ENCODE measurements around the gene NAPEPLD.
"Not testable (repeated sequence)": the region's sequence is repeated elsewhere in the genome, so short reads cannot be mapped to it uniquely, and the experiment has no call there.

The NAPEPLD gene

DNA sequence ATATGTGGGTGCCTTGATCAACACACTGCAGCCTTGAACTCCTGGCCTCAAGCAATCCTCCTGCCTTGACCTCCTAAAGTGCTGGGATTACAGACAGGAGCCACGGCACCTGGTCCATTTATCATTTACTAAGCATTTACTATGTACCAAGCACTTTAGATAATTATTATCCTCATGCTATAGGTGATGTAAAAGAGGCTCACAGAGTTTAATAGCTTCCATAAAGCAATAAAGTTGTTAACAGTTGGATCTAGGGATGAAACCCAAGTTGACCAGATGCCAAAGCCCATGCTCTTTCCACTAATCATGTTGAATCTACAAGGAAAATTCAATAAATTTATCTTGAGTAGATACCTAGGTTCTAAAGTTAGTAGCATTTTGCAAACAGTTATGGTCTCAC lies 5.0 kb downstream of the NAPEPLD start:
- DNase-seq: no peak

GRCh38 chr7:103142494-103142893 lies 6.4 kb downstream of the NAPEPLD start:
- no peak for DNase-seq

GRCh38 chr7:103141753-103142404 lies 7.0 kb downstream of the NAPEPLD start:
- DNase-seq: no peak

- DNase-seq: no peak
These were observed 8.2 kb downstream of the NAPEPLD start for GRCh38 chr7:103140685-103141084.

DNA sequence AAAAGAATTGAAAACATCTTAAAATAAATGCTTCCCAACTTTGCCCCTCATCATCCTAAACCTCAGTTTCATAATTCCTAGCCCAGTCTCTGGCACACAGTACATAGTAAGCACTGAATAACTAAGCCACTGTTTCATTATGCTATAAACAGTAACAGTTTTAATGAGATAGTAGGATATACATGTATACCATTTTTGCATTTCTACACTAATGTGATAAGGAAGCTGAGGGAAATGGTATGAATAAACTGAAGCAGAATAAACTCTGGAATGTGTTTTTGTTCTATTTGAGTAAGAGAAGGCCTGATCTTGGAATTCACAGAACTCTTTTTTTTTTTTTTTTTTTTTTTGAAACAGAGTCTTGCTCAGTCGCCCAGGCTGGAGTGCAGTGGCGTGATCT lies 8.8 kb downstream of the NAPEPLD start:
- no peak for DNase-seq

DNA sequence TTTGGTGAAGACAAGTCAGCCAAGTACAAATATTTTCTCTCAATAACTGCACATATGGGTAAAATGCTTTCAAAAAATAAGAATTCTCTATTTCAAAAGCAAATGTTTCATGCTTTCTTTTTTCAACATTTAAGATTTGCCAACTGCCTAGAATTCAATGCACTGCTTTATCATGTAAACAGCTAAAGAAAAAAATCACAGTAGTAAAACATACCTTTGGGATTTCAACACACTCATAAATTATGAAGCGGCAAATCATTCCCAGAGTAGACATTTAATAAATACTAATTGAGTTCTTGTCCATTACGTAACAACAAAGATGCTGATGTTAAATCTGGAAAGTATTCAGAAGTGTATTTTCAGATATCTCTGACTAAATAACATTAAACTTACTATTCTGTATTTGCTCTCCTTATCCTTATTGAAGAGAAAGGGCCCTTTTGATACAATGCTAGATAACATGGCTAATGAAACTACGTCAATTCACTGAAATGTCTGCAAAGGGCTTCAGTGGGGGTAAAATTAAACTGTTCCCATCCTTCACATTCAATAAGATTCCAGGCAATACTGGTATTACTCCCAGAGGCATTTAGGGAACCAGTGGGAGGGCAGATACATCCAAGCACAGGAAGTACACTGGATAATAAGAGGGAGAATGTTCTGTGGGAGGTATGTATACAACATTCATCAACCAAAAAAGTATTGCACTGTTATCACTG lies 13.9 kb downstream of the NAPEPLD start:
- DNase-seq: no peak

DNA sequence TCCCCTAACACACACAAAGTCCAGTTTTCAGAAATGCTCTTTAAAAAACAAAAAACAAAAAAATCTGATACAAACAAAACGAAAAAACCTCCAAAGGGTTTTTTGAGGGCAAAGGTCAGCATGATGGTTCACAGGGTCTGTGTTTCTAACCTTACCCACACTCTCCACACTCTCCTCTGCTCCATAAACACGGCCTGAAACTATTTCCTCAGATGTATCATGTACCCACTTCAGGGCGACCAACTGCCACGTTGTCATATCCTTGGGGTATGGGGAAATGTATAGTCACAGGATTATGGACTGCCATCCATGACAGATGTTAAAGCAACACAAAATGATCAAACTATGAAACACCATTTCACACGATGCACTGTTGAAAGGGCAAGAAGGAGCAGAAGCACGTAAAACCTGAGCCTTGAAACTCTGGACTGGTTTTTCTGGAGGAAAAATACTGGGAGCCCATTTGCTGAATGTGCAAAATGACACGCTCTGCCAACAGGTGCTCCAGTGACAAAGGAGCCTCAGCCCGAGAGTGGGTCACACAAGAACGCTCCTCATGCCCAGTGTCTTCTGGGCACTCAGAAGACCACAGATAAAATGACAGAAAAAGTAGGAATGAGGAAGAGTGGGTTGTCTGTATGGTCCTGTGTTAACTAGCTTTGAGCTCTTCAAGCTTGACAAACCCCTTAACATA lies 15.8 kb downstream of the NAPEPLD start:
- no peak for DNase-seq

DNA sequence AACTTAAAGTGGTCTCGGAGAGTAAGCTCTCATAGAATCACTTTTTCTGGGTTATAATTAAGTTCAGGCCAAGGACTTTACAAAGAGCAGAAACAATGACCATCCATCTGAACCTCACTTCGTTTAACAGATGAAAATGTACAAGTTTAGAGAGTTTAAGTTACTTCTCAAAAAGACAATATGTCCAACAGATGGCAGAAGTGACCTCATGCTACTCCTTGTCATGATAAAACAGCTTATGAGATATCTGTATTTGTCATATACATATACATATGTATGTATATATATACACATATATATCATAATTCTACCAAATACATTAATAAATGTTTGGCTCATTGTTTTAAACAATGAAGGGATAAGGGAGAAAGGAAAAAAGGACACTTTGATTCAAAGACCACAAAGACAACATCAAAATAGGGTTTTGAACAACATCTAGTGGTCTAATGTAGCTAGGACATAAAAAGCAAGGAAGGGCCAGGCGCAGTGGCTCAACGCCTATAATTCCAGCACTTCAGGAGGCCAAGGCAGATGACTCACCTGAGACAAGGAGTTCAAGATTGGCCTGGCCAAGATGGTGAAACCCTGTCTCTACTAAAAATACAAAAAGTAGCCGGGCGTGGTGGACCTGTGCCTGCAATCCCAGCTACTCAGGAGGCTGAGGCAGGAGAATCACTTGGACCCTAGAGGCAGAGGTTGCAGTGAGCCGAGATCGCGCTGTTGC lies 17.8 kb downstream of the NAPEPLD start:
- no peak for DNase-seq

DNA sequence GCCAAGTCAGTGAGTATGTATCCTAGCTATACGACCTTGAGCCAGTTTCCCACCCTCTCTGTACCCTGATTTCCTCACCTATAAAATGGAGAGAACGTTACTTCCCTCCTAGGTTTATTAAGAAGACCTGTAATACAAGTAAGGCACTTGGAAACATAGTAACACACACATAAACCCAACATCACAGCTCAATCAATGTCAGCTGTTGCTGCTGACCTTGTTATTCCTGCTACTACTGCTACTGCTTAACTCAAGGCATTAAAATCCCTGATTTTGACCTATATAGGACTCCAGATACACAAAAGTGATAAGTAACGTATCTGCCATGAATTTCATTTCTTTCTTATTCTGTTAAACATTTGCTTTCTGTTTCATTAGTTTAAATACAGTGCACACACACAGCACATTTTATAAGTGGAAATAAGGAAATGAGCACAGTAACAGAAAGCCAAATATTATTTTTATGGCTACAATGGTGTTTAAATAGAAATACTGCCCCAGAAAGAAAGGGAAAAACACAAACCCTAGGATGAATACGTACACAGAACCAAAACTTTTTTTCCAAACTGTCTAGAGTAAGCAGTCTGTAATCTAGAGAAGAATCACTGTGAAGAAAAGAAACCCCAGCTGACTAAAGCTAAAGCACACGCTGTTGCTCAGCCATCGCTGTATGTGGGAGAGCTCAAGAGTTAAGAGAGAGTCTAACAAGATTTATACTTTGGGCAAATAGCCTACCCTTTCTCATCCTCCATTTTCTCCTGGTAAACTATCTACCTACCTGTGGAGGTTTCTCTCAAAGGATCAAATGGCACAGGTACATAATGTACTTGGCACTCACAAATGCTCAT lies 19.0 kb downstream of the NAPEPLD start:
- DNase-seq: no peak

GRCh38 chr7:103127006-103127405 lies 21.9 kb downstream of the NAPEPLD start:
- no peak for DNase-seq

GRCh38 chr7:103124429-103124979 lies 24.4 kb downstream of the NAPEPLD start:
- DNase-seq: no peak

DNA sequence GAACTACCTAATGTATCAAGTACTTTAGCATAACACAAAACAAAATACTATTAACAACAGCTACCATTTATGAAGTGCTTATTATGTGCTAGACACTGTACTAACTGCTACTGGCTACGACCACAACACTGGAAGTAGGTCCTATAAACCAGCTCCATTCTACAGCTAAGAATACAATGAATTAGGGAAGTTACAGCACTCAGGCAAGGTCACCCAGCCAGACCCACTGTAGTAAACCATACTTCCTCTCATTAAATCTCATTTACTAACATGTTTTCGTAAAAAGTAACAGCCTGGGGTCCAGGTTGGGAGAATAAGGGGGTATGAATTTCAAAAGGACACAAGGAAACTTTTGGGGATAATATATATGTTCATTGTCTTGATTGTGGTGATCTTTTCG lies 25.4 kb downstream of the NAPEPLD start:
- DNase-seq: no peak

- DNase-seq: no peak
These were observed 27.3 kb downstream of the NAPEPLD start for GRCh38 chr7:103121641-103122040.

DNA sequence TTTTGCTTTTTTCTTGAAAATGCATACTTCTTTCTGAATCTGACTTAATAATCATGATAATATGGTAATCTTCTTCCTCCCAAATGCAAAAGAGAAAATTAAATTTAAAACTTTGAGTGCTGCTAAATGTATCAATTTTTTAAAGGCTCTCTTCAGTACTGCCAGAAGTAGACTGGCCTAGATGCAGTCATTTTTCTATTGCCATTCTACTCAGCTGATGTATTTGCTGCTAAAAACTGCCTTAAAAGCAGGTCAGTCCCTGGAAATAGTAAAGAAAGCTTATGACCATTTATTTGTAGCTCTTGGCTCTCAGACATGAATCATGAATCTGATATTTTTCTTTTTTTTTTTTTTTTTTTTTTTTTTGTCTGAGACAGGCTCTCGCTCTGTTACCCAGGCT lies 28.5 kb downstream of the NAPEPLD start:
- DNase-seq: no peak

- DNase-seq: no peak
These were observed 29.1 kb downstream of the NAPEPLD start for GRCh38 chr7:103119791-103120291.

DNA sequence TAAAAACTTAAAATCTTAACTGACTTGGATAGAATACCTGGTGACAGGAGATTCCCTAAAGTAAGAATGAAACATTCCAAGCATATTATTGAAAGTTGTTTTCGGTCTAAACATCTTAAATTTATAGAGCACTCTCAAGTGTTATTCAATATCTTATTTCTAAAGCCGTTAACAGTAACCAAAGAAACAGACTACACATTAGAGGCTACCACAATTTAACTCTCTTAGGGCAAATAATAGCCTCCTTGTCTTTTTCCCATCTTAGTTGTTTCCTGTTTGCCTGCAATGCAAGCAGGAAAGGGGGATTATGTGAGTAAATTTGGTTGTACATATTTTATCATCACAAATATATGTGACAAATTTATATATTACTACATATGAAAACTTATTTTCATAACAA lies 31.4 kb downstream of the NAPEPLD start:
- DNase-seq: no peak

DNA sequence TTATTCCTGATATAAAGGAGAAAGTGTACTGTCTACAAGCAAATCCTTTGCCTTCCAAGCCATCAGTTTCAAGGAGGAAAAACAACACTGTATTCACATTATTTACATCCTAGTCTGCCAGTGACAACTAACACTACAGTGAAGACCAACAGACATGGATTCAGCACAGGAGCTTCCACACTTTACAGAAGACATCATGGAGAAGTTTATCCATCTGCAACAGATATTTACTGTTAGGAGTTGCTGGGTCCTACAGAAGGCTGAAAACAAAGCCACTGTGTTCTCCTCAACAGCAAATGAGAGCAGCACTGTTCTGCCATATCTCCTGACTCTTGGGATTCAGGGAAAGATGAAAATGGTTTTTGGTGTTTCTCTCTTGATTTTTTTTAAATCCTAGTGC lies 31.9 kb downstream of the NAPEPLD start:
- no peak for DNase-seq

GRCh38 chr7:103116511-103116910 lies 32.4 kb downstream of the NAPEPLD start:
- no peak for DNase-seq

- DNase-seq: no peak
These were observed 33.1 kb downstream of the NAPEPLD start for GRCh38 chr7:103115771-103116170.

DNA sequence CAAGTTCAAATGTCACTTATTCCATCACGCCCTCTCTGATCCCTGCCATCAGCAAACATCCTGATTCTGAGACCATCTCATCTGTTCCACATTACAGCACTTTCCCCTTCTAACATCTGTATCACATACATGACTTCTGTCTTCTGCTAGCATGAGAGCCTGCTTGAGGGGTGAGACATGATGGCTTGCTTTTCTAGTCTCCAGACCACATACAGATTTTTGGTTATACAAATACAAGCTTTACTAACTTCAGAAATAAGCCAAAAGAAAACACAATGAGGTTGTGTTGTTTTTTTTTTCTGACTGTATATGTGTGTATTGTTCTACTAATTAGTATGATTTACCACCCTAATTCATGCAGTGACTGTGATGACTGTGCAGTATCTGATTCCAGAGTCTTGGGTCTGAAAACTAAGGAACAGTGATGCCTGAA lies 34.3 kb downstream of the NAPEPLD start:
- DNase-seq: no peak

- no peak for DNase-seq
These were observed 35.7 kb downstream of the NAPEPLD start for GRCh38 chr7:103113164-103113563.

DNA sequence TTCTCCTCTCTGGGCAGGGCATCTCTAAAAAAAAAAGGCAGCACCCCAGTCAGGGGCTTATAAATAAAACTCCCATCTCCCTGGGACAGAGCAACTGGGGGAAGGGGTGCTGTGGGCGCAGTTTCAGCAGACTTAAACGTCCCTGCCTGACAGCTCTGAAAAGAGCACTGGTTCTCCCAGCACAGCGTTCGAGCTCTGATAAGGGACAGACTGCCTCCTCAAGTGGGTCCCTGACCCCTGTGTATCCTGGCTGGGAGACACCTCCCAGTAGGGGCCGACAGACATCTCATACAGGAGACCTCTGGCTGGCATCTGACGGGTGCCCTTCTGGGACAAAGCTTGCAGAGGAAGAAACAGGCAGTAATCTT lies 42.2 kb downstream of the NAPEPLD start:
- DNase-seq: not testable (repeated sequence)

Measured in stimulated activated CD4-positive, alpha-beta T cell treated with anti-CD3 and anti-CD28 coated beads, Interleukin-2, amount 100 ng/mL, for 24 hours (primary cell).